ENCODE results near the gene DCUN1D4. TPM values are rescaled to one million over a fixed set of nuclear protein-coding genes. Genes with fewer than 3 reads are reported as not detected.
A peak's percentile ranks its signal among the peaks of the same experiment; 100 is the strongest.

The DCUN1D4 gene
- polyA plus RNA-seq, 2 donors: 9.2 to 9.7 TPM

- 83 to 86% methylated on average over 4 of the region's 4 CpGs for WGBS, 2 donors
- Histone ChIP-seq H3K27ac (ENCODE audit: low read depth in 2 of 2, low read length in 1 of 2) (no peak overlapping the region), H3K4me3 (ENCODE audit: low read depth in 1 of 2, low read length in 2 of 2) (no peak overlapping the region), H3K9me3 (ENCODE audit: control insufficient read depth in 2 of 2, insufficient read depth in 1 of 2, low read depth in 1 of 2, low read length in 1 of 2) (no peaks in the 10 kb centered on the region), H3K36me3 (ENCODE audit: control insufficient read depth in 2 of 2, insufficient read depth in 2 of 2, low read length in 1 of 2) (no peaks in the 10 kb centered on the region), H3K4me1 (ENCODE audit: control insufficient read depth in 2 of 2, insufficient read depth in 2 of 2, low read length in 1 of 2) (no peaks in the 10 kb centered on the region), H3K27me3 (ENCODE audit: control insufficient read depth in 1 of 2, insufficient read depth in 2 of 2, low read length in 2 of 2) (no peaks in the 10 kb centered on the region)
Observed at GRCh38 chr4:51840781-51841180, 2.2 kb upstream of the DCUN1D4 start.

GRCh38 chr4:51842167-51842553 is 793 bp upstream of the DCUN1D4 start:
- H3K27me3 ChIP-seq (ENCODE audit: control insufficient read depth in 1 of 2, insufficient read depth in 2 of 2, low read length in 2 of 2): no peaks in the 10 kb centered on the region
- peak overlapping the region; percentile 58 to 83 for H3K27ac ChIP-seq (ENCODE audit: low read depth in 2 of 2, low read length in 1 of 2)
- H3K4me3 ChIP-seq (ENCODE audit: low read depth in 1 of 2, low read length in 2 of 2): peak overlapping the region; percentile 63 to 78
- H3K9me3 ChIP-seq (ENCODE audit: control insufficient read depth in 2 of 2, insufficient read depth in 1 of 2, low read depth in 1 of 2, low read length in 1 of 2): no peaks in the 10 kb centered on the region
- 2% methylated on average over 20 of the region's 20 CpGs for WGBS, 2 donors
- H3K36me3 ChIP-seq (ENCODE audit: control insufficient read depth in 2 of 2, insufficient read depth in 2 of 2, low read length in 1 of 2): no peaks in the 10 kb centered on the region
- no peaks in the 10 kb centered on the region for H3K4me1 ChIP-seq (ENCODE audit: control insufficient read depth in 2 of 2, insufficient read depth in 2 of 2, low read length in 1 of 2)

- Histone ChIP-seq H3K9me3 (ENCODE audit: control insufficient read depth in 2 of 2, insufficient read depth in 1 of 2, low read depth in 1 of 2, low read length in 1 of 2) (no peaks in the 10 kb centered on the region), H3K27me3 (ENCODE audit: control insufficient read depth in 1 of 2, insufficient read depth in 2 of 2, low read length in 2 of 2) (no peaks in the 10 kb centered on the region), H3K4me1 (ENCODE audit: control insufficient read depth in 2 of 2, insufficient read depth in 2 of 2, low read length in 1 of 2) (no peaks in the 10 kb centered on the region), H3K27ac (ENCODE audit: low read depth in 2 of 2, low read length in 1 of 2) (peak overlapping the region; percentile 89 to 95), H3K4me3 (ENCODE audit: low read depth in 1 of 2, low read length in 2 of 2) (peak overlapping the region; percentile 78 to 80), H3K36me3 (ENCODE audit: control insufficient read depth in 2 of 2, insufficient read depth in 2 of 2, low read length in 1 of 2) (no peaks in the 10 kb centered on the region)
- 0 to 1% methylated on average over 34 to 58 of the region's 64 CpGs for WGBS, 2 donors
Observed at GRCh38 chr4:51843309-51844152, 578 bp downstream of the DCUN1D4 start.

GRCh38 chr4:51844153-51845054 is 1.5 kb downstream of the DCUN1D4 start:
- Histone ChIP-seq H3K4me1 (ENCODE audit: control insufficient read depth in 2 of 2, insufficient read depth in 2 of 2, low read length in 1 of 2) (no peaks in the 10 kb centered on the region), H3K36me3 (ENCODE audit: control insufficient read depth in 2 of 2, insufficient read depth in 2 of 2, low read length in 1 of 2) (no peaks in the 10 kb centered on the region), H3K27ac (ENCODE audit: low read depth in 2 of 2, low read length in 1 of 2) (peak overlapping the region; percentile 89 to 95), H3K27me3 (ENCODE audit: control insufficient read depth in 1 of 2, insufficient read depth in 2 of 2, low read length in 2 of 2) (no peaks in the 10 kb centered on the region), H3K4me3 (ENCODE audit: low read depth in 1 of 2, low read length in 2 of 2) (peak overlapping the region; percentile 78 to 80), H3K9me3 (ENCODE audit: control insufficient read depth in 2 of 2, insufficient read depth in 1 of 2, low read depth in 1 of 2, low read length in 1 of 2) (no peaks in the 10 kb centered on the region)
- WGBS, 2 donors: 1% methylated on average over 57 to 71 of the region's 71 CpGs

- H3K36me3 ChIP-seq (ENCODE audit: control insufficient read depth in 2 of 2, insufficient read depth in 2 of 2, low read length in 1 of 2): no peaks in the 10 kb centered on the region
- no peaks in the 10 kb centered on the region for H3K4me1 ChIP-seq (ENCODE audit: control insufficient read depth in 2 of 2, insufficient read depth in 2 of 2, low read length in 1 of 2)
- H3K4me3 ChIP-seq (ENCODE audit: low read depth in 1 of 2, low read length in 2 of 2): peak overlapping the region; percentile 47 to 78
Observed at GRCh38 chr4:51845055-51845426, 2.1 kb downstream of the DCUN1D4 start.

GRCh38 chr4:51845711-51846110 is 2.8 kb downstream of the DCUN1D4 start:
- no peak overlapping the region for H3K4me3 ChIP-seq (ENCODE audit: low read depth in 1 of 2, low read length in 2 of 2)
- H3K27me3 ChIP-seq (ENCODE audit: control insufficient read depth in 1 of 2, insufficient read depth in 2 of 2, low read length in 2 of 2): no peaks in the 10 kb centered on the region
- H3K27ac ChIP-seq (ENCODE audit: low read depth in 2 of 2, low read length in 1 of 2): no peak overlapping the region
- no peaks in the 10 kb centered on the region for H3K36me3 ChIP-seq (ENCODE audit: control insufficient read depth in 2 of 2, insufficient read depth in 2 of 2, low read length in 1 of 2)
- H3K9me3 ChIP-seq (ENCODE audit: control insufficient read depth in 2 of 2, insufficient read depth in 1 of 2, low read depth in 1 of 2, low read length in 1 of 2): no peaks in the 10 kb centered on the region
- 44% methylated on average over 1 of the region's 1 CpG for WGBS, 2 donors
- no peaks in the 10 kb centered on the region for H3K4me1 ChIP-seq (ENCODE audit: control insufficient read depth in 2 of 2, insufficient read depth in 2 of 2, low read length in 1 of 2)

More at GRCh38 chr4:51845055-51845426, 2.1 kb downstream of the DCUN1D4 start:
- WGBS, 2 donors: 43 to 47% methylated on average over 6 of the region's 6 CpGs
- Histone ChIP-seq H3K27me3 (ENCODE audit: control insufficient read depth in 1 of 2, insufficient read depth in 2 of 2, low read length in 2 of 2) (no peaks in the 10 kb centered on the region), H3K27ac (ENCODE audit: low read depth in 2 of 2, low read length in 1 of 2) (peak overlapping the region; percentile 26 to 66), H3K9me3 (ENCODE audit: control insufficient read depth in 2 of 2, insufficient read depth in 1 of 2, low read depth in 1 of 2, low read length in 1 of 2) (no peaks in the 10 kb centered on the region)

- WGBS, 2 donors: 76 to 83% methylated on average over 5 of the region's 5 CpGs
- peaks cover 0 to 6% of the 10 kb centered on the region in 2 donors for H3K4me1 ChIP-seq (ENCODE audit: control insufficient read depth in 2 of 2, insufficient read depth in 2 of 2, low read length in 1 of 2)
- no peak overlapping the region for H3K4me3 ChIP-seq (ENCODE audit: low read depth in 1 of 2, low read length in 2 of 2)
Observed at GRCh38 chr4:51849430-51849829, 6.5 kb downstream of the DCUN1D4 start.

GRCh38 chr4:51850294-51850693 is 7.3 kb downstream of the DCUN1D4 start:
- peaks cover 0 to 6% of the 10 kb centered on the region in 2 donors for H3K4me1 ChIP-seq (ENCODE audit: control insufficient read depth in 2 of 2, insufficient read depth in 2 of 2, low read length in 1 of 2)
- H3K27ac ChIP-seq (ENCODE audit: low read depth in 2 of 2, low read length in 1 of 2): no peak overlapping the region

More at GRCh38 chr4:51849430-51849829, 6.5 kb downstream of the DCUN1D4 start:
- H3K9me3 ChIP-seq (ENCODE audit: control insufficient read depth in 2 of 2, insufficient read depth in 1 of 2, low read depth in 1 of 2, low read length in 1 of 2): no peaks in the 10 kb centered on the region
- no peak overlapping the region for H3K27ac ChIP-seq (ENCODE audit: low read depth in 2 of 2, low read length in 1 of 2)
- H3K27me3 ChIP-seq (ENCODE audit: control insufficient read depth in 1 of 2, insufficient read depth in 2 of 2, low read length in 2 of 2): no peaks in the 10 kb centered on the region
- no peaks in the 10 kb centered on the region for H3K36me3 ChIP-seq (ENCODE audit: control insufficient read depth in 2 of 2, insufficient read depth in 2 of 2, low read length in 1 of 2)

GRCh38 chr4:51851090-51851936 is 8.4 kb downstream of the DCUN1D4 start:
- no peaks in the 10 kb centered on the region for H3K9me3 ChIP-seq (ENCODE audit: control insufficient read depth in 2 of 2, insufficient read depth in 1 of 2, low read depth in 1 of 2, low read length in 1 of 2)
- no peaks in the 10 kb centered on the region for H3K27me3 ChIP-seq (ENCODE audit: control insufficient read depth in 1 of 2, insufficient read depth in 2 of 2, low read length in 2 of 2)
- 59 to 63% methylated on average over 7 of the region's 7 CpGs for WGBS, 2 donors
- H3K4me1 ChIP-seq (ENCODE audit: control insufficient read depth in 2 of 2, insufficient read depth in 2 of 2, low read length in 1 of 2): peaks cover 0 to 6% of the 10 kb centered on the region in 2 donors
- H3K27ac ChIP-seq (ENCODE audit: low read depth in 2 of 2, low read length in 1 of 2): no peak overlapping the region
- H3K4me3 ChIP-seq (ENCODE audit: low read depth in 1 of 2, low read length in 2 of 2): no peak overlapping the region
- H3K36me3 ChIP-seq (ENCODE audit: control insufficient read depth in 2 of 2, insufficient read depth in 2 of 2, low read length in 1 of 2): no peaks in the 10 kb centered on the region

More at GRCh38 chr4:51850294-51850693, 7.3 kb downstream of the DCUN1D4 start:
- no peaks in the 10 kb centered on the region for H3K9me3 ChIP-seq (ENCODE audit: control insufficient read depth in 2 of 2, insufficient read depth in 1 of 2, low read depth in 1 of 2, low read length in 1 of 2)
- 90 to 93% methylated on average over 4 of the region's 4 CpGs for WGBS, 2 donors
- no peaks in the 10 kb centered on the region for H3K36me3 ChIP-seq (ENCODE audit: control insufficient read depth in 2 of 2, insufficient read depth in 2 of 2, low read length in 1 of 2)
- H3K27me3 ChIP-seq (ENCODE audit: control insufficient read depth in 1 of 2, insufficient read depth in 2 of 2, low read length in 2 of 2): no peaks in the 10 kb centered on the region
- H3K4me3 ChIP-seq (ENCODE audit: low read depth in 1 of 2, low read length in 2 of 2): no peak overlapping the region
